ENCODE measurements around the gene ELL2. TPM values are rescaled to one million over a fixed set of nuclear protein-coding genes. Genes with fewer than 3 reads are reported as not detected.
"Not testable (repeated sequence)": the region's sequence is repeated elsewhere in the genome, so short reads cannot be mapped to it uniquely, and the experiment has no call there.

The ELL2 gene
- total RNA-seq, 1 donor from 2014 or later = 103 TPM

GRCh38 chr5:95878417-95879323, 83.0 kb downstream of the ELL2 start:
- DNase-seq = peak; percentile 48
- Mint-ChIP-seq H3K27ac (no peak overlapping the region), H3K4me3 (no peak overlapping the region), H3K9me3 (peaks cover 3% of the 10 kb centered on the region), H3K36me3 (ENCODE audit: low read depth) (peaks cover 7% of the 10 kb centered on the region), H3K27me3 (no peaks in the 10 kb centered on the region), H3K4me1 (peaks cover 8% of the 10 kb centered on the region)
- intact Hi-C loops (cut with micrococcal nuclease) = no loop called here

GRCh38 chr5:95876782-95877181, 84.9 kb downstream of the ELL2 start:
- Mint-ChIP-seq H3K27me3 (no peaks in the 10 kb centered on the region), H3K36me3 (ENCODE audit: low read depth) (no peaks in the 10 kb centered on the region), H3K27ac (no peak overlapping the region), H3K4me3 (no peak overlapping the region), H3K4me1 (peaks cover 10% of the 10 kb centered on the region), H3K9me3 (no peaks in the 10 kb centered on the region)
- DNase-seq = no peak
- intact Hi-C loops (cut with micrococcal nuclease) = no loop called here

- no peak for DNase-seq
- intact Hi-C loops (cut with micrococcal nuclease) = loop anchor here (5.0 kb wide), 2 partner anchors 238 to 788 kb away; partner anchors contain the start of gene CAST
- H3K27ac Mint-ChIP-seq = no peak overlapping the region
- no peak overlapping the region for H3K4me3 Mint-ChIP-seq
- H3K9me3 Mint-ChIP-seq = no peaks in the 10 kb centered on the region
- H3K36me3 Mint-ChIP-seq (ENCODE audit: low read depth) = no peaks in the 10 kb centered on the region
- H3K4me1 Mint-ChIP-seq = peaks cover 27% of the 10 kb centered on the region
- H3K27me3 Mint-ChIP-seq = no peaks in the 10 kb centered on the region
These were observed 87.4 kb downstream of the ELL2 start for GRCh38 chr5:95874246-95874645.

- Mint-ChIP-seq H3K27me3 (no peaks in the 10 kb centered on the region), H3K4me3 (no peak overlapping the region), H3K4me1 (peaks cover 32% of the 10 kb centered on the region), H3K27ac (no peak overlapping the region), H3K9me3 (no peaks in the 10 kb centered on the region), H3K36me3 (ENCODE audit: low read depth) (no peaks in the 10 kb centered on the region)
- intact Hi-C loops (cut with micrococcal nuclease) = loop anchor here (5.0 kb wide), 2 partner anchors 239 to 789 kb away; partner anchors contain the start of gene CAST
- no peak for DNase-seq
These were observed 88.3 kb downstream of the ELL2 start for GRCh38 chr5:95873351-95873750.

- H3K4me1 Mint-ChIP-seq = peaks cover 32% of the 10 kb centered on the region
- no peak for DNase-seq
- H3K27me3 Mint-ChIP-seq = no peaks in the 10 kb centered on the region
- no peak overlapping the region for H3K27ac Mint-ChIP-seq
- intact Hi-C loops (cut with micrococcal nuclease) = loop anchor here (5.0 kb wide), 2 partner anchors 240 to 790 kb away; partner anchors contain the start of gene CAST
- no peak overlapping the region for H3K4me3 Mint-ChIP-seq
- H3K36me3 Mint-ChIP-seq (ENCODE audit: low read depth) = peaks cover 2% of the 10 kb centered on the region
- peaks cover 4% of the 10 kb centered on the region for H3K9me3 Mint-ChIP-seq
These were observed 89.0 kb downstream of the ELL2 start for GRCh38 chr5:95872346-95873268.

GRCh38 chr5:95871146-95871806, 90.4 kb downstream of the ELL2 start:
- DNase-seq = no peak
- Mint-ChIP-seq H3K27ac (peak overlapping the region; percentile 92), H3K4me1 (peaks cover 37% of the 10 kb centered on the region), H3K36me3 (ENCODE audit: low read depth) (peaks cover 2% of the 10 kb centered on the region), H3K9me3 (peaks cover 9% of the 10 kb centered on the region), H3K4me3 (peak overlapping the region; percentile 60), H3K27me3 (no peaks in the 10 kb centered on the region)
- intact Hi-C loops (cut with micrococcal nuclease) = loop anchor here (2.0 to 5.0 kb wide), 6 partner anchors 28 to 791 kb away; partner anchors contain the start of gene CAST

- Mint-ChIP-seq H3K27me3 (no peaks in the 10 kb centered on the region), H3K36me3 (ENCODE audit: low read depth) (peaks cover 2% of the 10 kb centered on the region), H3K9me3 (peaks cover 9% of the 10 kb centered on the region), H3K27ac (peak overlapping the region; percentile 92), H3K4me3 (peak overlapping the region; percentile 60), H3K4me1 (peaks cover 41% of the 10 kb centered on the region)
- intact Hi-C loops (cut with micrococcal nuclease) = loop anchor here (1.0 to 5.0 kb wide), 11 partner anchors 11 to 792 kb away; partner anchors contain the start of gene CAST
- DNase-seq = peak; percentile 80
These were observed 91.5 kb downstream of the ELL2 start for GRCh38 chr5:95870105-95870672.

- Mint-ChIP-seq H3K4me3 (peak overlapping the region; percentile 67), H3K4me1 (peaks cover 46% of the 10 kb centered on the region), H3K27ac (peak overlapping the region; percentile 86)
- intact Hi-C loops (cut with micrococcal nuclease); H3K9me3 Mint-ChIP-seq; H3K27me3 Mint-ChIP-seq; H3K36me3 Mint-ChIP-seq (ENCODE audit: low read depth): not testable (repeated sequence)
- peak; percentile 92 for DNase-seq
These were observed 92.3 kb downstream of the ELL2 start for GRCh38 chr5:95869173-95869855.

GRCh38 chr5:95868136-95868535, 93.5 kb downstream of the ELL2 start:
- Mint-ChIP-seq H3K9me3 (peaks cover 9% of the 10 kb centered on the region), H3K27me3 (no peaks in the 10 kb centered on the region), H3K36me3 (ENCODE audit: low read depth) (peaks cover 2% of the 10 kb centered on the region), H3K4me1 (peaks cover 50% of the 10 kb centered on the region), H3K4me3 (no peak overlapping the region), H3K27ac (peak overlapping the region; percentile 70)
- intact Hi-C loops (cut with micrococcal nuclease) = no loop called here
- DNase-seq = no peak

GRCh38 chr5:95866435-95867040, 95.1 kb downstream of the ELL2 start:
- Mint-ChIP-seq H3K36me3 (ENCODE audit: low read depth) (peaks cover 2% of the 10 kb centered on the region), H3K4me3 (no peak overlapping the region), H3K27ac (peak overlapping the region; percentile 56), H3K27me3 (no peaks in the 10 kb centered on the region), H3K9me3 (peaks cover 9% of the 10 kb centered on the region), H3K4me1 (peaks cover 61% of the 10 kb centered on the region)
- no peak for DNase-seq
- intact Hi-C loops (cut with micrococcal nuclease) = no loop called here

- no peak overlapping the region for H3K27ac Mint-ChIP-seq
- intact Hi-C loops (cut with micrococcal nuclease) = no loop called here
These were observed 96.6 kb downstream of the ELL2 start for GRCh38 chr5:95864944-95865504.

GRCh38 chr5:95864456-95864855, 97.2 kb downstream of the ELL2 start:
- Mint-ChIP-seq H3K27ac (no peak overlapping the region), H3K9me3 (peaks cover 9% of the 10 kb centered on the region), H3K4me3 (no peak overlapping the region), H3K27me3 (no peaks in the 10 kb centered on the region), H3K4me1 (peaks cover 61% of the 10 kb centered on the region), H3K36me3 (ENCODE audit: low read depth) (peaks cover 2% of the 10 kb centered on the region)
- intact Hi-C loops (cut with micrococcal nuclease) = no loop called here
- DNase-seq = no peak

More at GRCh38 chr5:95864944-95865504, 96.6 kb downstream of the ELL2 start:
- H3K4me1 Mint-ChIP-seq = peaks cover 60% of the 10 kb centered on the region
- H3K9me3 Mint-ChIP-seq = peaks cover 9% of the 10 kb centered on the region
- peaks cover 2% of the 10 kb centered on the region for H3K36me3 Mint-ChIP-seq (ENCODE audit: low read depth)
- H3K4me3 Mint-ChIP-seq = no peak overlapping the region
- DNase-seq = no peak
- H3K27me3 Mint-ChIP-seq = no peaks in the 10 kb centered on the region
